Endothelial cell of hepatic sinusoid (primary cell): ENCODE results near the gene PHRF1.

Experiments used
- in situ Hi-C: cut with HindIII; loops from 2 replicates; pipeline ENCODE4 v1.10.0; 2017; ENCODE audit warnings: low sequenced_read_pairs

PHRF1 gene

GRCh38 chr11:537622-538430 lies 38.4 kb upstream of the PHRF1 start:
- in situ Hi-C loops = no loop called here

DNA sequence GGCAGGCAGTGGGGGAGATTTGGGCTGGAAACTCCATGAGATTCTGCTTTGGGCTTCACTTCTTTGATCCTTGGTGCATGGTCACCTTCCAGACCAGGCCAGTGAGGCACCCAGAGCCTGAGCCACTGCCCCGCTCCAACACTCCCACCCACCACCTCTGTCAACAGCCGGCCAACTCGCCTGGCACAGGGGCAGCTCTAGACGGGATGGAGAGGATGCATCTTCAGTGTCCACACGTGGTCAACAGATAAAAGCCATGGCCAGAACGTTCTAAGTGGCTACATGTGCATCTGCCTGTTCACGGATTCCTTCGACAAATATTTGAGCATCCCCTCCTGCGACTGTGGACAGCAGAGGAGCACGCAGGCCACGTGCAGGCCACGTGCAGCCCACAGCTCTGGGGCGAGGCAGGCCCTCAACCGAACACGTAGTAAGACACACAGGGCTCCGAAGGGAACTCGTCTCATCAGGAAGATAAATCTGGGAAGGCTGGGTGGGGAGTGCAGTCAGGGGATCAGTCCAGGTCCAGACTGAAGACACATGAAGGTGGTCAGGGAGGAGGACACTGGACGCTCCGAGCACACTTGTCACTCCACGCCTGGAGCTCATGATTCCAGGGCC lies 37.7 kb upstream of the PHRF1 start:
- in situ Hi-C loops = no loop called here

DNA sequence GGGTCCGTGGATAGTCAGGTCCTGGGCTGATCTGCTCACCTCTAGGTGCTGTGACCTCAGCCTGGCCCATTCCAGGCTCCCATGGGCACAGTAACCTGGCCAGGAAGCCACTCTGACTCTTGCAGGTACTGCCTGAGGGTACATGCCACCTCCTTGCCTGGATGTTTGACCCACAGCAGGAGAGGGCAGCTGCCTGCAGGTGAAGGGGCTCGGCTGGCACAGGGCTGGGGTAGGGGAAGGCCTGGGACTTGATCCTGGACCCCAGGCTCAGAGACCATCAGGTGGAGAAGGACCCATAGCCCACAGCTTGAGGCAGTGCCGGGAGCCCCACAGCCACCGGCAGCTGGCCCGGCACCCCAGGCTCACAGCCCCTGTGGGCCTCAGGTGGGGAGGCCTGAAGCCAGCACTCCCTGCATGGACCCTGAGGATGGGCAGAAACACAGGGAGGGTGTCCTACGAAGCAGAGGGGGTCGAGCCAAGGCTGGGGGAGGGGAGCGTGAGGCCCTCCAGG lies 36.2 kb upstream of the PHRF1 start:
- in situ Hi-C loops = no loop called here

DNA sequence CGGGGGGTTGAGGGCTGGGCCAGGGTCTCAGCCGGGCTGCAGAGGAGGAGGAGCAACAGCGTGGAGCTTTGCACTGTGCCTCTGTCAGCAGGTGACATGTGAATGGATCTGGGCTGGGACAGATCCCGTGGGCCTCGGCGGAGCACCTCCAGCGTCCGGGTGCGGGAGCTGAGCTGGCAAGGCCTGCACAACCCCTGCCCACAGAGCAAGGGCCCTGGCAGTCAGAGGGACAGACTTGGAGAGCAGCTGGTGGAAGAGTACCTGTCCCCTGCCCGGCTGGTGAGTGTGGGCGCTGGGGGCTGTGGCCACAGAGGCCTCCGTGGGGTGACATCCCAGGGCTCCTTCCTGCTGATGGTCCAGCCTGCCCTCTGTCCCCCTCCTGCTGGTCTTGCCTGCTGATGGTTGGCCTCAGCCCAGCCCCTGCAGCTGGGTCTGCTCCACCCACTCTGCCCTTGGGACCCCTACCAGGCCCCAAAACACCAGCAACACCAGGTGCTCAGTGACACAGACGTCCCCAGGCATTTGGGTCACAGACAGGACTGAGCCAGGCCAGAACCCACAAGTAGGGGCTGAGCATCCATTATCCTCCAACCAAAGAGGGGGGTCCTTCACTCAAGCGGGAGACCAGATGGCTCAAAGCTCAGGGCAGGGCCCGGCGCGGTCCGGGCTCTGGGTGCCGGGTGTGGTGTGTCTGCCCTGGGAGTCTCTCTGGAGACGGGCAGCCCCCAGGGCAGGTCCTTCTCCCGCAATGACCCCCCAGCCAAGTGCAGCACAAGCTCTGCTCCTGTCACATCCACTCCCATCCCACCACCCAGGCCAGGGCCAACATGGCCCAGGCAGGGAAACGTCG lies 35.5 kb upstream of the PHRF1 start:
- in situ Hi-C loops = no loop called here

DNA sequence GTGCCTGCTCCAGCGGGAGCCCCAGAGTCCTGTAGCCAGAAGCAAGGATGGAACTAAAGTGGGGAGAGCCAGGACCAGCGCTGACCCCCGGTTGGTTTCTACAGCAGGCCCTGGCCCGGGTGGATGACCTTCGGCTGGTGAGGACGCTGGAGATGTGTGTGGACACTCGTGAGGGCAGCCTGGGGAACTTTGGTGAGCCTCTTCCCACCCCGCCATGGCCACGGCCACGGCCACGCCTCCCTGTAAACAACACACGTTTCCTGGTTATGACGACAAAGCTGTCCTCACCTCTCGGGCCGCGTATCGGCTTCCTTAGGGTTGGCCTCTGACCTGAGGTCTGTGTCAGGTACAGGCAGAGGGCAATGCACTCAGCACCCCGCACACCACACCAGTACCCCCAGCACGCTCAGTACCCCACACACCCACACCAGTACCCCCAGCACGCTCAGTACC lies 34.8 kb upstream of the PHRF1 start:
- in situ Hi-C loops = no loop called here

GRCh38 chr11:544817-545166 lies 31.5 kb upstream of the PHRF1 start:
- in situ Hi-C loops = no loop called here

DNA sequence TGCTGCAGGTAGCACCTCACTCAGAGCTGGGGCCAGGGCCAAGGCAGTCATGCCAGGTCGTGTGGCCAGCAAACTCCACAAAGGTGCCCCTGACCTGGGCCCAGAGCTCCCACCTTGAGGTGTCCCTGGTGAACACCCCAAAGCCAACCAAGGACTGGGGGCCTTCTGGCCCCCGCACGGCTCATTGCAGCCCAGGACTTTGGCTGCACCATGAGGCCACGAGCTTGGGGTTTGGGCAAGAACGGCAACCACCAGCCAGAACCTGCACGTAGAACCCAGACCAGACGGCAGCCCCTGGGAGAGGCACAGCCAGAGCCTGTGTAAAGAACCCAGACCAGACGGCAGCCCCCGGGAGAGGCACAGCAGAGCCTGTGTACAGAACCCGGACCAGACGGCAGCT lies 31.1 kb upstream of the PHRF1 start:
- in situ Hi-C loops = no loop called here

DNA sequence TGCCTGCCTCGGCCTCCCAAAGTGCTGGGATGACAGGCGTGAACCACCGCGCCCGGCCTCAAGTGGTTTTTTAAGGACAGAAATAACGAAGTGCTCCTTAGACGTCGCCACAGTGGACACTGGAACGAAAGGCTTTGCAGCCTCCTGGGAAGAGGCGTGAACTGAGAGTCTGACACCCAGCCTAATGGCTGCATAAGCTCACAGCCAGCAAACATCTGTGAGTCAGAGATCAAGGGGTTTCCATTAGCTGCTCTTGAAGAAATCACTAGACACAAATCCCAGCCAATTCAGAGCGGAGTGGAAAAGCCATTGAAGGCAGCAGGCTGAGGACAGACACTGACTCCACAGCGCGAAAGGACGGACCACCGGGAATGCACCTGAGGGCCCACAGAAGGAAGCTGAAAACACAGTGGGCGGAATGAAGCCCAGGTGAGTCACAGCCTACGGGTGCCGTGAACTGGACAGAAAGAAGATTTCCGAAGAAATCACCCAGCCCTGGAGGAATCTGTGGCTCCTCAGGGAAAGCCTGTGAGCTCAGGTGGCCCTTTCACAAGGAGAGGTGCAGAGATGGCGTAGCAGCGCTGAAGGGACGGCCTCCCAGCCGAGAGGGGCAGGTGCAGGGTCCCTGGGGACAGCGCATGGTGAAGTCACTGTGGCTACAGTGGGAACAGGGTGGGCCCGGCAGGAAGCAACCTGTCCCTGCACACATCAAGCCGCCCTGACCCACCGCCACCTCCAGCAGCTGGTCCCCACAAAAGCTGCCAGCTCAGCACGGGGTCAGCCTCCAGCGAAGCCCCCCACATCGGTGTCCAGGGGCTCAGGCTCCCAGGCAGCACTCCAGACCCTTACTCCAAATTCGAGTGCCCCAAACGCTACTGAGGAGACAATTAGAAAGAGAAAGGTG lies 27.3 kb upstream of the PHRF1 start:
- in situ Hi-C loops = no loop called here

GRCh38 chr11:550021-550745 lies 26.1 kb upstream of the PHRF1 start:
- in situ Hi-C loops = no loop called here

- in situ Hi-C loops = no loop called here
Measured at GRCh38 chr11:550746-551085, 25.6 kb upstream of the PHRF1 start.

- in situ Hi-C loops = no loop called here
Measured at GRCh38 chr11:551131-551530, 25.1 kb upstream of the PHRF1 start.

GRCh38 chr11:551596-551995 lies 24.7 kb upstream of the PHRF1 start:
- in situ Hi-C loops = no loop called here

DNA sequence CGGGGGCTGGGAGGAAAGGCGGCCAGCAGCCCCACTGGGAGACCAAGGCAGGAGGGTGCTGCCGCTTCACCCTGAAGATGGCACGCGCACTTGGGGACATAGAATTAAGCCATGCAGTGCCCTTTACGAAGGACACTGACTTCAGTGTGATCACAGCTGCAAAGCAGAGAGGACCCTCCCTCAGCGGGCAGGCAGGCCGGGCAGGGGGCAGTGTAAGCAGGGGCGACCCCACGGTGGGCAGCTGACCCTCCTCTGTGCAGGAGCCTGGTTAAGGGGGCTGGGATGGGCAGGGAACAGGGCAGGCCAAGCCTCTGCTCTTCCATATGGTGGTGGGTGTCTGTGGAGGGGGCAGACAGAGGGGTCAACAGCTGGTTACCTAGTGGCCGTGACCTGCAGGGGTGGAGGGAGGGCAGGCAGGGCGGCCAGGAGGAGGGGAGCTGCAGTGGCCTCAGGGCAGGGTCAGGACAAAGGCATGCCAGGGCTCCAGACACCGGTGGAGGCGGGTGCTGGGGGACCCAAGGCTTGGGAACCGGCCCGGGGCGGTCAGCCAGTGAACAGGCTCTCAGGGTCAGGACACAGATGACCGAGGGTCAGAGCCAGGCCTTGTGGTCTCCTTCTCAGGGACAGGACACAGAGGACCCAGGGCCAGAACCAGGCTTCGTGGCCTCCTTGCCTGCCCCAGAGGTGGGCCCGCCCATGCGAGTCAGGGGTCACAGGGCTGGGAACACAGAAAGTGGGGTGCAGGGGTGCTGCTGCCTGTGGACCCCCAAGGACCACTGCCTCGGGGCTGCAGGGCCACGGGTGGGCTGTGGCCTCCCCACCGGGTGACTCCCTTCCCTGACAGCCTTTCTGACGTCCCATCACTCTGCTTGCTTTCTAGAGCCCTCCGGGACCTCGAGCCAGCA lies 22.9 kb upstream of the PHRF1 start:
- in situ Hi-C loops = no loop called here

GRCh38 chr11:553988-554340 lies 22.3 kb upstream of the PHRF1 start:
- in situ Hi-C loops = no loop called here

GRCh38 chr11:554428-555226 lies 21.6 kb upstream of the PHRF1 start:
- in situ Hi-C loops = no loop called here

DNA sequence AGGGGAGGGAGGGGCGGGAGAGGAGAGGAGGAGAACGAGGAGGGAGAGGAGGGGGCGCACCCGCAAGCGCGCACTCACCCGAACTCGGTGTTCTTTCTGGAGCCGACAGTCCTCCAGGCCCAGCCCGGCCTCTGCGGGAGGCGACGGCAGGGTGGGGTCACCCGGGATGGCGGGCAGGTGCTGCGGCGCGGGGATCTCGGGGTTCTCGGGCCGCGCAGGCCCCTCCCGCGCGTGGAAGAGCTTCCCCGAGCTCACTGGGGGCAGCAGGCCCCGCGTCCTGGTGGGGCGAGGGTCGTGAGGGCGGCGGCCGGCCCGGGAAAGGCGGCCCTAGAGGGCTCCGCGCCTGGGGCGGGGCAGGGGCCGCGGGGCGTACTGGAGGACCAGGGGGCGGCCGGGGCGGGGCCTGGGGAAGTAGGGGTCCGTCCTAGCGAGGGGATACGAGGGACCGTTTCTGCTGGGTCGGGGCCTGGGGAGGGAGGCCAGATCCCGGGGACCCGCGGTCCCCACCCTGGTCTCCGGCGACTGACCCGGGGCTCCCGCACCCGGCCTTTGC lies 21.0 kb upstream of the PHRF1 start:
- in situ Hi-C loops = no loop called here

DNA sequence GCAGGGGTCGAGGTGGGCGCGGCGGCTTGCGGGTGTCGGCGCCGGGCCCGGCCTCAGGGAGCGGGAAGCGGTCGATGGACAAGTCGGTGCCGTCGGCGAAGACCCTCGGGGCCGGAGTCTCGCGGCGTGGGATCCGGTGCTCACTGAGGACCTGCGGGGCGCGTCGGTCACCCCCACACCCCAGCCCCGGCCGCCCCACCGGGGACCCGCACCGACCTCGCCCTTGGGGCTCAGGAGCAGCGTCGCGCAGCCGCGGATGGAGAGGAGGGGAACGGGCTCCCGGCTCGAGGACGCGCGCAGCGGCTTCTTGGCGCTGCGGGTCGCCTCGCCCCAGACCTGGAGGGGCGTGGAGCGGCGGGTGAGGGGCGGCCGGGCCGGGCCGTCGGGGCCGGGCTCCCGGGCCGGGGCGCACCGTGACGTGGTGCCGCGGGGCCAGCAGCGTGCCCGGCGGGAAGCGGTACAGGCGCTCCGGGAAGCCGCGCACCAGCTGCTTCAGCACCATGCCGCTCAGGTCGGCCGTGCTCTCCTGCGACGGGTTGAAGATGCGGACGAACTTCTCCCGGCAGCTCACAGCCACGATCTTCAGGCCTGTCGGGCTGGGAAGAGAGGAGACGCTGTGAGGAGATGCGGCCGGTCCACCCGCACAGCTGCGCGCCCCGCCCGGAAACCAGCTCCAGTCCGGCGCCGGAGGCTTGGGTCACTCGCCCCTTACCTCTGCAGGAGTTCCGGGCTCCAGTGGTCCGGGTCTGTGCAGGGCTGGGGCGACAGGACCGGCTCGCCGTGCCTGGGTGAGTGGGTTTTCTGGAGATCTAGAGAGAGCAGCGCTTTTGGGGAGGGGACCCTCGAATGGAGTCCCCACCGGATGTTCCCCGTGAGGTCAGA lies 20.2 kb upstream of the PHRF1 start:
- in situ Hi-C loops = no loop called here
